BJ (cell line): ENCODE measurements around the gene ZFYVE19. TPM values are rescaled to one million over a fixed set of nuclear protein-coding genes. Genes with fewer than 3 reads are reported as not detected.

Source experiments
- CTCF ChIA-PET: fragments of 350-600 bp; formaldehyde crosslinking; extraction: SDS; loops from one replicate; lab custom pipeline; 2021; ENCODE audit warnings: antibody characterized with exemption, inconsistent platforms; lab: Yijun Ruan, JAX
- POLR2A ChIA-PET: fragments of 300-600 bp; sonication (Branson Sonifier 250); formaldehyde crosslinking; extraction: SDS; loops from one replicate; lab custom pipeline; 2021; ENCODE audit warnings: antibody characterized with exemption; lab: Charles Lee
- DNase-seq: peaks from one replicate; pipeline ENCODE4 v3.0.0-alpha.2; 2011; ENCODE audit warnings: low read depth
- H3K27me3 ChIP-seq: 2 replicates; pipeline ENCODE4 v1.6.0; 2011; ENCODE audit warnings: low read length; ENCODE audit not compliant: control insufficient read depth, insufficient read depth
- H3K36me3 ChIP-seq: 2 replicates; pipeline ENCODE4 v1.5.1; 2011; ENCODE audit warnings: low read length; ENCODE audit not compliant: control insufficient read depth, insufficient read depth
- H3K4me3 ChIP-seq: 2 replicates; pipeline ENCODE4 v1.5.1; 2011; ENCODE audit warnings: low read depth, mild to moderate bottlenecking, control low read depth, low read length
- polyA plus RNA-seq: library from polyadenylated mRNA; depleted of rRNA; stranded (reverse); fragments of >200 nt; gene quantifications from 2 replicates; pipeline ENCODE4 v1.2.3, GENCODE V29; 2011
- TF ChIP-seq, protein P1 (sequence below): IDR thresholded peaks from 2 replicates; pipeline ENCODE4 v1.5.1; 2011; ENCODE audit warnings: low read depth, mild to moderate bottlenecking, control low read depth, inconsistent platforms, low read length, moderate library complexity; ENCODE audit not compliant: insufficient read depth

The ZFYVE19 gene
- polyA plus RNA-seq, 1 experiment, result 31.9 TPM

DNA sequence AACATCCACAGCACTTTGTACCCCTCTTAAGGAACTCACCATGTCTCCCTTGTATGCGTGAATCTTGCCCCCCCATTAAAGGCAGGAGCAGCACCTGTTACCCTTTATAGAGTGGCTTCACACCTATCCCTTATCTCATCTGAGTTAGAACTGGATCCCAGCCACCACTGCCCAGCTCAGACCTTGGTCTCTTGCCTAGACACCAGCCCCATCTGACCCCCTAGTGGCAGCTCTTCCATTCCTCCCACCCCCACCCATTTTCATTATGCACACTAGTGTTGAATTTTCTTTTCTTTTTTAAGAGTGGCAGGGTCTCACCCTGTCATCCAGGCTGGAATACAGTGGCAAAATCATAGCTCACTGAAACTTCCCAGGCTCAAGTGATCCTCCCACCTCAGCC lies 3.2 kb upstream of the ZFYVE19 start:
- no peaks in the 10 kb centered on the region for H3K27me3 ChIP-seq
- POLR2A ChIA-PET, result no interaction called here
- H3K4me3 ChIP-seq, result no peak overlapping the region
- CTCF ChIA-PET, result interaction anchor here (0.6 kb wide), 1 partner anchor 10 kb away, joined by 3 read pairs; no protein-coding TSS in a partner anchor
- no peaks in the 10 kb centered on the region for H3K36me3 ChIP-seq
- TF ChIP-seq, protein P1, sequence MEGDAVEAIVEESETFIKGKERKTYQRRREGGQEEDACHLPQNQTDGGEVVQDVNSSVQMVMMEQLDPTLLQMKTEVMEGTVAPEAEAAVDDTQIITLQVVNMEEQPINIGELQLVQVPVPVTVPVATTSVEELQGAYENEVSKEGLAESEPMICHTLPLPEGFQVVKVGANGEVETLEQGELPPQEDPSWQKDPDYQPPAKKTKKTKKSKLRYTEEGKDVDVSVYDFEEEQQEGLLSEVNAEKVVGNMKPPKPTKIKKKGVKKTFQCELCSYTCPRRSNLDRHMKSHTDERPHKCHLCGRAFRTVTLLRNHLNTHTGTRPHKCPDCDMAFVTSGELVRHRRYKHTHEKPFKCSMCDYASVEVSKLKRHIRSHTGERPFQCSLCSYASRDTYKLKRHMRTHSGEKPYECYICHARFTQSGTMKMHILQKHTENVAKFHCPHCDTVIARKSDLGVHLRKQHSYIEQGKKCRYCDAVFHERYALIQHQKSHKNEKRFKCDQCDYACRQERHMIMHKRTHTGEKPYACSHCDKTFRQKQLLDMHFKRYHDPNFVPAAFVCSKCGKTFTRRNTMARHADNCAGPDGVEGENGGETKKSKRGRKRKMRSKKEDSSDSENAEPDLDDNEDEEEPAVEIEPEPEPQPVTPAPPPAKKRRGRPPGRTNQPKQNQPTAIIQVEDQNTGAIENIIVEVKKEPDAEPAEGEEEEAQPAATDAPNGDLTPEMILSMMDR, result no peak
- no peak for DNase-seq

DNA sequence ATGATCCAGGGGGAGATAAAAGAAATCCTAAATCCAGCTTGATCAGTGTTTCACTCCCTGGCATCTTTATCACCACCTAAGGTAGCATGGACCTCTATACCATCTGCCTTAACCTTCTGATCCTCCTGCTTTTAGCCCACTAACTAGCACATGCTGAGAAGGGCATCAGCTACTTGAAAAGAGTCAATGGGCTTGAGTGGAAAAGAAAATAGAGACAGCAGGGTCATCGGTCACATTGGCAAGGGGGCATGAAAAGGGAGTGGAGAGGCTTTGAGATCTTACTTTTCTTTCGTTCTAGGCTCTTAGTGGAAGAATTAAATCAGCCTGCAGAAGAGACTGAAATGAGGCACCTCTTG lies 239 bp upstream of the ZFYVE19 start:
- peaks cover 3% of the 10 kb centered on the region for H3K36me3 ChIP-seq
- ChIA-PET POLR2A (no interaction called here), CTCF (interaction anchor here (1.4 to 1.9 kb wide), 4 partner anchors 15 to 87 kb away, joined by 4 to 12 read pairs (median 6); partner anchors contain the start of gene VPS18)
- DNase-seq, result no peak
- peak overlapping the region; percentile 71 for H3K4me3 ChIP-seq
- TF ChIP-seq, protein P1, result no peak
- H3K27me3 ChIP-seq, result no peaks in the 10 kb centered on the region

DNA sequence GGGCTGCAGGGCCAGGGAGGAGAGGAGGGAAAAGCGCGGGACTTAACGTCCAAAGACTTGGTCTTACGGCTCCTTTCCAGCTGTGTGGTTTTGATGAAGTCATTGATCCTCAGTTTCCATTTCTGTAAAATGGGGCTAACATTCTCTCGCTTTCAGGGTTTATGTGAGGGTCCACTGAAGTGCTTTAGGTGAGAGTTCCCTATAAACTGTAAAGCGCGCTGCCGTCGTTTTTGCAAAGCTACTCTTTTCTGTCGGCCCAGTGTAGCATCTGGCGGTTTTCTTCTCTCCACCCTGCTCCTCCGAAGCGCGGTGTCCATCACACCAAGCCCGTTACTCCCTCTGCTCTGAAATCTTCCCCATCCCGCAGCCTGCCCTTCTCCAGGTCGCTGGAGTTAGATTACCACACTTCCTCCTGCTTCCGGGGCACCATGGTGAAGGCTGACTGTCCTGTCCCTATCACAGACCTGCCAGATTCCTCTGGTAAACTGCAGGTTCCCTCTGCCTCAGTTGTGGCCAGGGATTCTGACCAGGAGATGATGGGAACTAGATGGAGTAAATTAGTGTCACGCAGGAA lies 1.1 kb downstream of the ZFYVE19 start:
- Histone ChIP-seq H3K4me3 (peak overlapping the region; percentile 71), H3K36me3 (peaks cover 7% of the 10 kb centered on the region), H3K27me3 (no peaks in the 10 kb centered on the region)
- no peak for DNase-seq
- ChIA-PET POLR2A (interaction anchor here (0.6 kb wide), 1 partner anchor 15 kb away, joined by 3 read pairs; no protein-coding TSS in a partner anchor), CTCF (interaction anchor here (0.8 to 1.9 kb wide), 4 partner anchors 50 to 357 kb away, joined by 3 to 12 read pairs (median 4); partner anchors contain the start of gene VPS18)
- TF ChIP-seq, protein P1, result no peak

DNA sequence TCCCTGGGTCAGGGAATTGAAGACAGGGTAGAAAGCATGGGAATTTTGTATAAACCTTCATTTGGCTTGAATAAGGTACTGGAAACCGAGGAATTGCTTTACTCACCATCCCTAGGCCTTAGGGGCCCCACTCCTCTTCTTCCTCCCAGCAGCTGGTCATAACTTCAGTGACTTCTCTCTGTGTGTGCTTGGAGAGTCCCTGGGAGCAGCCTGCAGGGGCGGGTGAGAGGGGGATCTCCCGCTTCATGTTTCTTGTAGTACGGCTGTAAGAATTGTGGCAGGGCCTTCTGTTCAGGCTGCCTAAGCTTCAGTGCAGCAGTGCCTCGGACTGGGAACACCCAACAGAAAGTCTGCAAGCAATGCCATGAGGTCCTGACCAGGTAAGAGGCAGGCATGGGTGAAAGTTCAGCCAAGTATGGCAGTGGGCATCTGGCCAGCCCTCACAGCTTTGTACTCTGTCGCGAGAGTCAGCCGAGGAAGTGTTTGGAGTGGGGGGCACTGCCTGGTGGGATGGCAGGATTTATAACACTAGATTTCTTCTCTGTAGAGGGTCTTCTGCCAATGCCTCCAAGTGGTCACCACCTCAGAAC lies 2.1 kb downstream of the ZFYVE19 start:
- CTCF ChIA-PET, result no interaction called here
- H3K4me3 ChIP-seq, result no peak overlapping the region
- POLR2A ChIA-PET, result no interaction called here

More for the DNA sequence above, 2.1 kb downstream of the ZFYVE19 start:
- TF ChIP-seq, protein P1, result no peak
- H3K27me3 ChIP-seq, result no peaks in the 10 kb centered on the region
- H3K36me3 ChIP-seq, result peaks cover 13% of the 10 kb centered on the region
- DNase-seq, result no peak
